Right lobe of liver (tissue), 4 donors: Measurements from ENCODE around the gene CEP83.

Source experiments
- POLR2A ChIP-seq: fragments of 450-650 bp; IDR thresholded peaks from one replicate; pipeline ENCODE4 v1.6.1; 2017; ENCODE audit warnings: antibody characterized with exemption, mild to moderate bottlenecking
- TF ChIP-seq, protein P1 (sequence below), 4 donors: fragments of 200-600 bp in 3 of 4; fragments of 450-650 bp in 1 of 4; IDR thresholded peaks; one replicate each; pipeline versions ENCODE4 v1.5.1 to v1.8.0; 2016 to 2022; ENCODE audit warnings: antibody characterized with exemption in 4 of 4, mild to moderate bottlenecking in 2 of 4
- donor health status: DM: no; HTN: no; CAD: no.
- donor health status: DM: no; HTN: no; CAD: no.
- donor health status: DM: no; HTN: yes; CAD: no.

DNA sequence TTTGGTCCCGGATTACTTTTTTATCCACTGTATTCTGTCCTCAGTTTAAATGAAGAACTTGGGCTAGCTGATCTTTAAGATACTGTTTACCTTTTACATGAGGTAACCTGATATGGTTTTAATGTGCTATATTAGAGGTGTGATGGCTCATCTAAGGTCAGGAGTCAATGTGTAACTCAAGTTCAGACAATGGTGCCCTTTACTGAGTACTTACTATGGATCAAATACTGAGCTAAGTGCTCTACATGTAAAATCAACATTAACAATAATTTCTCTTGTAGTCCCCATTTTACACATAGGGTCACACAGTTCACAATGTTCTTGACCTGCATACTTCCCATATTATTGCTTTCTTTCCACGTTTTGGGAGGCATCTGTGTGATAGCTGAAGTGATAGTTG lies 79.2 kb downstream of the CEP83 start:
- TF ChIP-seq, protein P1, sequence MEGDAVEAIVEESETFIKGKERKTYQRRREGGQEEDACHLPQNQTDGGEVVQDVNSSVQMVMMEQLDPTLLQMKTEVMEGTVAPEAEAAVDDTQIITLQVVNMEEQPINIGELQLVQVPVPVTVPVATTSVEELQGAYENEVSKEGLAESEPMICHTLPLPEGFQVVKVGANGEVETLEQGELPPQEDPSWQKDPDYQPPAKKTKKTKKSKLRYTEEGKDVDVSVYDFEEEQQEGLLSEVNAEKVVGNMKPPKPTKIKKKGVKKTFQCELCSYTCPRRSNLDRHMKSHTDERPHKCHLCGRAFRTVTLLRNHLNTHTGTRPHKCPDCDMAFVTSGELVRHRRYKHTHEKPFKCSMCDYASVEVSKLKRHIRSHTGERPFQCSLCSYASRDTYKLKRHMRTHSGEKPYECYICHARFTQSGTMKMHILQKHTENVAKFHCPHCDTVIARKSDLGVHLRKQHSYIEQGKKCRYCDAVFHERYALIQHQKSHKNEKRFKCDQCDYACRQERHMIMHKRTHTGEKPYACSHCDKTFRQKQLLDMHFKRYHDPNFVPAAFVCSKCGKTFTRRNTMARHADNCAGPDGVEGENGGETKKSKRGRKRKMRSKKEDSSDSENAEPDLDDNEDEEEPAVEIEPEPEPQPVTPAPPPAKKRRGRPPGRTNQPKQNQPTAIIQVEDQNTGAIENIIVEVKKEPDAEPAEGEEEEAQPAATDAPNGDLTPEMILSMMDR (IDR thresholded peaks at IDR 0.05), result no peak
- TF ChIP-seq POLR2A, result no peak
